Activated T-helper 1 cell treated with anti-CD3 and anti-CD28 coated beads, Interleukin-2, amount 50 U/mL, for 16 hours (primary cell): ENCODE measurements around the gene AHCYL1.

Source experiments
- DNase-seq, 2 donors: peaks; one replicate each; pipeline ENCODE4 v3.0.0-alpha.2; 2020; ENCODE audit warnings: low read depth in 1 of 2, low spot score in 1 of 2

Gene AHCYL1

GRCh38 chr1:110059133-110059863 lies 74.7 kb downstream of the AHCYL1 start:
- DNase-seq = no peak

GRCh38 chr1:110060034-110060661 lies 75.6 kb downstream of the AHCYL1 start:
- DNase-seq = peak; percentile 50 to 63

- no peak for DNase-seq
Observed at GRCh38 chr1:110060662-110061060, 76.1 kb downstream of the AHCYL1 start.

DNA sequence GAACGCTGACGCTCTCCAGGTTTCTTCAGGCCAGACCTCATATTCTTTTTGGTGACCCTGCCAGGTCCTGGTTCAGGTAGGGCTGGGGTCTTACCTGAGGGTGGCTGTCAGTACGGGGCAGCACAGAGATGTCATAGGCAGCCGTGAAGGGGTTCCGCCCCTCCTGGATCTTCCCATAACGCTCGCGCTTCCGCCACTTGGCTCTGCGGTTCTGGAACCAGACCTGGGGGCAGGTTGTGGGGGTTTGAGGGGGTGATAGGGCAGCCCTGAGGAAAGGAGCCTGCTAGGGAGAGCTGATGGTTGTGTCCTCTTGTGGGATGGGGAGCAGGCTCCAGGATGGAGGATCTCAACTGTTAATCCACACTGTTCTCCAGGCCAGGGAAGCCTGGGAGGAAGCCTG lies 76.8 kb downstream of the AHCYL1 start:
- DNase-seq = no peak

- DNase-seq = no peak
Observed at GRCh38 chr1:110062612-110063011, 78.0 kb downstream of the AHCYL1 start.

- DNase-seq = no peak
Observed at GRCh38 chr1:110063781-110064180, 79.2 kb downstream of the AHCYL1 start.

- no peak for DNase-seq
Observed at GRCh38 chr1:110064576-110065337, 80.2 kb downstream of the AHCYL1 start.

DNA sequence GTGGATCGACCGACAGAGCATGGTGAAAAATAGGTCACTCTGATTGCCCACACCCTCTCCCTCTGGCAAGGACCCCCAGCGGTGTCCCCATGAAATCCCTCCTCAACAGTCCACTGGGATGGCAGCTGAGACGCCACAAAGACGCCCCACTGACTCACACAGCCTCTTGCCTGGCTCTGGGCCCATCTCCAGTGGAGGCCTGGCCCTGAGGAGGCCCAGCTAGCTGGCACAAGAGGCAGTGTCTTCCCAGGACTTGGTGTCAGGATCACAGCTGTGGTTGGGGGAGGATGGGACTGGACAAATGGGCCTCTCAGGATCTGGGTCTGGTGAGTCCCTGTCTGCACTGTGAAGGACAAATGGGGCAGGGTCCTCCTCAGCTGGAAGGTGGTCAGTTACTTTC lies 81.3 kb downstream of the AHCYL1 start:
- no peak for DNase-seq

GRCh38 chr1:110067479-110067892 lies 82.9 kb downstream of the AHCYL1 start:
- DNase-seq = no peak

DNA sequence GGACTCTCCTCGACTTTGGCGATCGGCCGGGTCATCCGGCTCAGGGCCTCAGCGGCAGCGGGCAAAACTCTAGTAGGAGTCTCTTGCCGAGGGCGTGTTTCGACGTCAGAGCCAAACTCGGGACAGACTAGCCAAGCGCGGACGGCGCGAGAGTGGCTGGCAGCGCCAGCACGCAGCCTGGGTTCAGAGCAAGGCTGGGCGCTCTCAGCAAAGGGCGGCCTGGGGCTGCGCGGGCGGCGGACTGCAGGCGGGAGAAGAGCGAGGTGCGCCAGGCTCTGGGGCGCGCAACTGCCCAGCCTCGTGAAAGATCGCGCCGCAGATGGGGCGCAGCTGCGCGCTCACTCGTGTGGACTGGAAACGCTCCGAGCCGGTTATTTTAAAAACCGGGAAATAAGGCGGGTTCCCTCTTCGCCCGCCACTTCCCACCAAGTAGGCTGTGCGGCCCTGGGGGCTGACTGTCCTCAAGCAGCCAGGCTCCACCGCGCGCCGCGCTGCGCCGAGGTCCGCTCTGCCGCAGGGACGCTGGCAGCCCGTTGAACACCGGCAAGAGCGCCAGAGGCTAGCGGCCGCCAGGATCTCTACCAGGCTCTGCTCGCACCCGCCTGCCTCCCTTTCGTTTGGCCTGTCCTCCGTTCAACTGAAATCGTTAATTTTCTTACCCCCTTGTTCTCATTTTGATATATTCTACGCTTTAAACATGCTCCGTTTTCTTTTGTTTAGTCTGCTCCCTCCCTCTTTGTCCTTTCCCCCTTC lies 83.5 kb downstream of the AHCYL1 start:
- no peak for DNase-seq

GRCh38 chr1:110068646-110069403 lies 84.3 kb downstream of the AHCYL1 start:
- DNase-seq = no peak

GRCh38 chr1:110069404-110070281 lies 85.1 kb downstream of the AHCYL1 start:
- no peak for DNase-seq

DNA sequence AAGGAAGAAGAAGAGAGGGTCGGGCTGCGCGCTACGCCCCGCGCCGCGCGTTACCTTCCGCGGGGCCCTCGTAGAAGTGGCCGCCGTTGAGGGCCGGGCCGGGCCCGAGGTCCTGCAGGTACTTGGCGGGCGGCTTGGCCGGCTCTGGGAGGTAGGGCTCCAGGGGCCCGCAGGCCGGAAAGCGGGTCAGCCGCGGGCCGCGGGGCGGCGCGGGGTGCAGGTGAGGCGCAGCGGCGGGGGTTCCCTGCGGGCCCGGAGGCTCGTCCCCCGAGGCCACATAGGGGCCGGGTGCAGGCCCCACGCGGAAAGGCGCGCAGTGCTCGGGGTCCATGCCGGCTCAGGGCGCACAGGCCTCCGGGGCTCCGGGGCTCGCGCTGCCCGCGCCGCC lies 85.7 kb downstream of the AHCYL1 start:
- no peak for DNase-seq

DNA sequence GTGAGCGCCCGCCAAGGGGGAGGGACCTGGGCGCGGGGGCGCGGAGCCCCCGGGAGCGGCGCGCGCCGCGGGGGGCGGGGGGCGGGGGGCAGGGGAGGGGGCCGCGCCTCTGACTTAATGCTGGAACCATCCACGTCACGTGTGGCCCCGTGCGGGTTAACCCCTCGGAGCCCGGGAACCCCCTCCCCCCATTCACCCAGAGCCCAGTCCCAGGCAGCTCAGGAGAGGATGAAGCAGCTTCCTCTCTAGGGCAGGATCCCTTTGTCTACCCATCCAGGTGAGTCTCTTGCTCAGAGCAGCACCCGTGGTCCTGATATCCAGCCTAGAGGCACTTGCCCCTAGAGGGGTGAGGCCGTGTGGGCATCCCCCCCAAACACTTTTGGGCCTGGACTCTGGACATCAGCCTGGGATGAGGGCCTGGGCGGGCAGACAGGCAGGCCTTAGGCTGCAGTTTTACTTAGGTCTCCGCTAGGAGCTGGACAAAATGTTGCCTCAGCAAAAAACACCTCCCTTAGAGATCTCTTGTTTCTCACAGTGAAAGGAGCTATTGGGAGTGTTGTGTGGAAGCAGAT lies 86.2 kb downstream of the AHCYL1 start, which contains the start of gene ALX3:
ALX3 (minus strand) TSS at position 2 of the 572 bp plus-strand sequence. CDS start 60 bp downstream, outside the sequence.
- no peak for DNase-seq
